HepG2 (cell line): ENCODE data around the gene ATAD3C. TPM values are rescaled to one million over a fixed set of nuclear protein-coding genes. Genes with fewer than 3 reads are reported as not detected.

Experiments
- AFF4 ChIP-seq: sonication (generic); formaldehyde crosslinking; IDR thresholded peaks from 2 replicates; pipeline ENCODE4 v1.4.0; 2020; ENCODE audit warnings: missing genetic modification reagents
- AKNA ChIP-seq: sonication (generic); formaldehyde crosslinking; IDR thresholded peaks from 2 replicates; pipeline ENCODE4 v1.4.0; 2020; ENCODE audit warnings: missing genetic modification reagents, borderline replicate concordance
- BHLHE40 ChIP-seq: IDR thresholded peaks from 2 replicates; pipeline ENCODE4 v1.6.1; 2011; ENCODE audit warnings: low read length, improper control_type of control experiment
- EEA1 ChIP-seq: sonication (generic); formaldehyde crosslinking; IDR thresholded peaks from 2 replicates; pipeline ENCODE4 v1.5.1; 2020; ENCODE audit warnings: mild to moderate bottlenecking, missing genetic modification reagents, borderline replicate concordance
- KDM5A ChIP-seq: fragments of 200-600 bp; sonication (generic); IDR thresholded peaks from 2 replicates; pipeline ENCODE4 v1.7.0; 2018; ENCODE audit warnings: antibody characterized with exemption, mild to moderate bottlenecking, low read length, borderline replicate concordance
- LCORL ChIP-seq, 2 experiments: fragments of 450-650 bp in 1 of 2; sonication (generic) in 1 of 2; formaldehyde crosslinking in 1 of 2; IDR thresholded peaks; 2 replicates each; pipeline versions ENCODE4 v1.5.0 to v1.6.1; 2017 to 2020; ENCODE audit warnings: antibody characterized with exemption in 1 of 2, missing genetic modification reagents in 1 of 2
- NFE2 ChIP-seq: sonication (generic); formaldehyde crosslinking; IDR thresholded peaks from 2 replicates; pipeline ENCODE4 v1.4.0; 2020; ENCODE audit warnings: missing genetic modification reagents
- NFE2L2 ChIP-seq: fragments of 150-350 bp; IDR thresholded peaks from 2 replicates; pipeline ENCODE4 v1.6.1; 2014; ENCODE audit warnings: low read length
- RARG ChIP-seq: sonication (generic); formaldehyde crosslinking; IDR thresholded peaks from 2 replicates; pipeline ENCODE4 v1.4.0; 2020; ENCODE audit warnings: low read depth, mild to moderate bottlenecking, missing genetic modification reagents
- RELA ChIP-seq: sonication (generic); formaldehyde crosslinking; IDR thresholded peaks from 2 replicates; pipeline ENCODE4 v1.4.0; 2020; ENCODE audit warnings: missing genetic modification reagents
- RFX1 ChIP-seq: fragments of 450-650 bp; IDR thresholded peaks from 2 replicates; pipeline ENCODE4 v1.6.1; 2017
- ZNF207 ChIP-seq: fragments of 450-650 bp; IDR thresholded peaks from 2 replicates; pipeline ENCODE4 v1.6.1; 2016; ENCODE audit warnings: antibody characterized with exemption, borderline replicate concordance
- ZNF251 ChIP-seq: sonication (generic); formaldehyde crosslinking; IDR thresholded peaks from 2 replicates; pipeline ENCODE4 v1.9.0; 2021; ENCODE audit warnings: mild to moderate bottlenecking, missing genetic modification reagents
- ZNF256 ChIP-seq: sonication (generic); formaldehyde crosslinking; conservative IDR thresholded peaks from 2 replicates; pipeline ENCODE4 v1.4.0; 2020; ENCODE audit warnings: missing genetic modification reagents
- ZNF260 ChIP-seq: sonication (generic); formaldehyde crosslinking; IDR thresholded peaks from 2 replicates; pipeline ENCODE4 v1.4.0; 2020; ENCODE audit warnings: missing genetic modification reagents, low read depth, mild to moderate bottlenecking, borderline replicate concordance
- ZNF414 ChIP-seq: sonication (generic); formaldehyde crosslinking; IDR thresholded peaks from 2 replicates; pipeline ENCODE4 v1.5.0; 2020; ENCODE audit warnings: missing genetic modification reagents
- ZNF619 ChIP-seq: sonication (generic); formaldehyde crosslinking; IDR thresholded peaks from 2 replicates; pipeline ENCODE4 v1.4.0; 2020; ENCODE audit warnings: mild to moderate bottlenecking, missing genetic modification reagents
- ZNF770 ChIP-seq: sonication (generic); formaldehyde crosslinking; IDR thresholded peaks from 2 replicates; pipeline ENCODE4 v1.5.0; 2020; ENCODE audit warnings: mild to moderate bottlenecking, missing genetic modification reagents
- polyA plus RNA-seq, 8 experiments: library from polyadenylated mRNA; depleted of rRNA in 3 of 8; stranded (reverse) in 7 of 8; unstranded in 1 of 8; fragments of >200 nt; fragmentation: Illumina TruSeq in 4 of 8; extraction: Trizol in 4 of 8; gene quantifications; 2 replicates each; pipeline versions ENCODE4 v1.2.1 to v1.2.3, GENCODE V29; 2011 to 2016; ENCODE audit warnings: low read depth in 4 of 8, missing spikeins in 1 of 8, mixed read lengths in 1 of 8; ENCODE audit not compliant: insufficient read depth in 1 of 8
- total RNA-seq, 5 experiments: library from RNA; depleted of rRNA; stranded (reverse); fragments of >200 nt; fragmentation: Illumina TruSeq; extraction: Trizol; gene quantifications; 2 replicates each; pipeline ENCODE4 v1.2.3, GENCODE V29; 2016; ENCODE audit warnings: low read depth in 1 of 5

ATAD3C gene
- total and polyA plus RNA-seq, 2 of the 13 experiments (the other 11 are each of a cell fraction or from before 2014, with no cell fraction given), result 2.4 to 3.2 TPM

- TF ChIP-seq BHLHE40 (no peak), ZNF251 (CRISPR knock-in tag) (no peak), ZNF414 (CRISPR knock-in tag) (peak; percentile 95; the same call in 1 of the 2 replicates), ZNF770 (no peak), RARG (CRISPR knock-in tag) (no peak), RELA (CRISPR knock-in tag) (no peak), ZNF619 (CRISPR knock-in tag) (peak; percentile 83; the same call in 1 of the 2 replicates), ZNF256 (CRISPR knock-in tag) (no peak), ZNF207 (no peak), ZNF260 (CRISPR knock-in tag) (no peak), EEA1 (CRISPR knock-in tag) (peak; percentile 81), RFX1 (no peak), LCORL (IDR thresholded peaks at IDR 0.05) (no peak), LCORL (CRISPR knock-in tag; IDR thresholded peaks at IDR 0.05) (peak; percentile 87), NFE2 (no peak), AFF4 (CRISPR knock-in tag) (peak; percentile 61; the same call in 1 of the 2 replicates), AKNA (CRISPR knock-in tag) (no peak), KDM5A (peak; percentile 90), NFE2L2 (no peak)
These were observed 42.5 kb upstream of the ATAD3C start, which contains the start of gene MRPL20 (continued) for GRCh38 chr1:1406821-1407635.
